MM.1S (cell line): ENCODE measurements around the gene FAM118A.
"Not testable (repeated sequence)": the region's sequence is repeated elsewhere in the genome, so short reads cannot be mapped to it uniquely, and the experiment has no call there.

Experiments used
- DNase-seq: peaks from one replicate; pipeline ENCODE4 v3.0.0-alpha.2; 2015
- H2AFZ ChIP-seq: fragments of 300-600 bp; sonication (generic); 2 replicates; pipeline ENCODE4 v1.6.0; 2016; ENCODE audit warnings: antibody characterized with exemption, low read length
- H3F3A ChIP-seq: fragments of 300-600 bp; sonication (generic); 2 replicates; pipeline ENCODE4 v1.6.1; 2016; ENCODE audit warnings: mild to moderate bottlenecking, antibody characterized with exemption, low read length, moderate library complexity, mixed read lengths; ENCODE audit not compliant: insufficient read depth
- H3K27ac ChIP-seq: fragments of 300-600 bp; sonication (generic); 2 replicates; pipeline ENCODE4 v1.5.1; 2016; ENCODE audit warnings: mild to moderate bottlenecking, low read length
- H3K27me3 ChIP-seq: fragments of 300-600 bp; sonication (generic); replicated peaks from 2 replicates; pipeline ENCODE4 v1.6.0; 2016; ENCODE audit warnings: low read length; ENCODE audit not compliant: insufficient read depth
- H3K36me3 ChIP-seq: fragments of 300-600 bp; sonication (generic); replicated peaks from 2 replicates; pipeline ENCODE4 v1.6.1; 2016; ENCODE audit warnings: mild to moderate bottlenecking, low read length, mixed read lengths; ENCODE audit not compliant: insufficient read depth
- H3K4me1 ChIP-seq: fragments of 300-600 bp; sonication (generic); 2 replicates; pipeline ENCODE4 v1.6.1; 2016; ENCODE audit warnings: low read length, mixed read lengths
- H3K4me2 ChIP-seq: fragments of 300-600 bp; sonication (generic); 2 replicates; pipeline ENCODE4 v1.6.0; 2016; ENCODE audit warnings: low read depth, low read length
- H3K4me3 ChIP-seq: fragments of 300-600 bp; sonication (generic); 2 replicates; pipeline ENCODE4 v1.5.1; 2016; ENCODE audit warnings: low read length, mixed read lengths
- H3K79me2 ChIP-seq: fragments of 300-600 bp; sonication (generic); 2 replicates; pipeline ENCODE4 v1.6.1; 2016; ENCODE audit warnings: mixed run types, low read length, mixed read lengths
- H3K9ac ChIP-seq: fragments of 300-600 bp; sonication (generic); 2 replicates; pipeline ENCODE4 v1.6.1; 2016; ENCODE audit warnings: low read length, mixed read lengths
- H3K9me2 ChIP-seq: fragments of 300-600 bp; sonication (generic); replicated peaks from 2 replicates; pipeline ENCODE4 v1.6.1; 2016; ENCODE audit warnings: mild to moderate bottlenecking, low read length, mixed read lengths; ENCODE audit not compliant: insufficient read depth
- H3K9me3 ChIP-seq: fragments of 300-600 bp; sonication (generic); replicated peaks from 2 replicates; pipeline ENCODE4 v1.6.1; 2016; ENCODE audit warnings: mild to moderate bottlenecking, low read length, mixed read lengths; ENCODE audit not compliant: insufficient read depth
- H4K20me1 ChIP-seq: fragments of 300-600 bp; sonication (generic); 2 replicates; pipeline ENCODE4 v1.6.1; 2016; ENCODE audit warnings: mild to moderate bottlenecking, low read length, moderate library complexity, mixed read lengths; ENCODE audit not compliant: insufficient read depth
- CTCF ChIP-seq: fragments of 300-600 bp; sonication (generic); IDR thresholded peaks from 2 replicates; pipeline ENCODE4 v1.5.1; 2016; ENCODE audit warnings: antibody characterized with exemption, low read length, mixed read lengths
- EZH2 ChIP-seq: fragments of 300-600 bp; sonication (generic); optimal IDR thresholded peaks from 2 replicates; pipeline ENCODE3; 2017; ENCODE audit warnings: low read depth, mild to moderate bottlenecking, antibody characterized with exemption, low read length, mixed read lengths
- EZH2phosphoT487 ChIP-seq: fragments of 300-600 bp; sonication (generic); IDR thresholded peaks from 2 replicates; pipeline ENCODE4 v1.6.1; 2018; ENCODE audit warnings: antibody characterized with exemption, low read length

The FAM118A gene

GRCh38 chr22:45323695-45324094 is 14.0 kb downstream of the FAM118A start:
- H3K9ac ChIP-seq, result no peak overlapping the region
- H3K9me3 ChIP-seq, result no peaks in the 10 kb centered on the region
- no peak overlapping the region for H3K4me2 ChIP-seq
- no peak for DNase-seq
- no peak overlapping the region for H2AFZ ChIP-seq
- no peaks in the 10 kb centered on the region for H3F3A ChIP-seq
- H3K4me3 ChIP-seq, result no peak overlapping the region
- no peaks in the 10 kb centered on the region for H3K27me3 ChIP-seq
- H3K79me2 ChIP-seq, result peaks cover 24% of the 10 kb centered on the region
- no peaks in the 10 kb centered on the region for H3K36me3 ChIP-seq
- no peak overlapping the region for H3K27ac ChIP-seq
- H4K20me1 ChIP-seq, result no peaks in the 10 kb centered on the region
- H3K9me2 ChIP-seq, result no peaks in the 10 kb centered on the region
- TF ChIP-seq EZH2 (no peak), EZH2phosphoT487 (no peak), CTCF (no peak)
- no peaks in the 10 kb centered on the region for H3K4me1 ChIP-seq

- Histone ChIP-seq H3K4me3 (no peak overlapping the region), H3F3A (no peaks in the 10 kb centered on the region), H3K9me2 (no peaks in the 10 kb centered on the region), H3K79me2 (peaks cover 18% of the 10 kb centered on the region), H3K9me3 (no peaks in the 10 kb centered on the region), H3K36me3 (no peaks in the 10 kb centered on the region), H3K27me3 (no peaks in the 10 kb centered on the region), H3K27ac (no peak overlapping the region), H3K4me1 (no peaks in the 10 kb centered on the region), H2AFZ (no peak overlapping the region), H3K4me2 (no peak overlapping the region), H4K20me1 (no peaks in the 10 kb centered on the region), H3K9ac (no peak overlapping the region)
- no peak for TF ChIP-seq EZH2
- TF ChIP-seq EZH2phosphoT487, result no peak
- no peak for TF ChIP-seq CTCF
- DNase-seq, result no peak
Observed at GRCh38 chr22:45324311-45324711, 14.6 kb downstream of the FAM118A start.

- not testable (repeated sequence) for H3K9me3 ChIP-seq, H3K79me2 ChIP-seq, H4K20me1 ChIP-seq, H3K4me2 ChIP-seq, H3K9ac ChIP-seq, H3K9me2 ChIP-seq, H2AFZ ChIP-seq, H3K36me3 ChIP-seq, H3K27ac ChIP-seq, H3K4me1 ChIP-seq, H3F3A ChIP-seq, DNase-seq, H3K4me3 ChIP-seq, H3K27me3 ChIP-seq
Observed at GRCh38 chr22:45328261-45328660, 18.5 kb downstream of the FAM118A start.

GRCh38 chr22:45328822-45329529 is 19.2 kb downstream of the FAM118A start:
- no peak overlapping the region for H2AFZ ChIP-seq
- no peaks in the 10 kb centered on the region for H3F3A ChIP-seq
- no peaks in the 10 kb centered on the region for H3K4me1 ChIP-seq
- H3K36me3 ChIP-seq, result peaks cover 1% of the 10 kb centered on the region; the same call in 1 of the 2 replicates
- no peak overlapping the region for H3K4me3 ChIP-seq
- H3K79me2 ChIP-seq, result no peaks in the 10 kb centered on the region
- H3K9me3 ChIP-seq, result no peaks in the 10 kb centered on the region
- DNase-seq, result no peak
- no peak overlapping the region for H3K27ac ChIP-seq
- H4K20me1 ChIP-seq, result no peaks in the 10 kb centered on the region
- no peak for TF ChIP-seq EZH2phosphoT487
- TF ChIP-seq EZH2, result no peak
- no peak for TF ChIP-seq CTCF
- H3K27me3 ChIP-seq, result no peaks in the 10 kb centered on the region
- no peak overlapping the region for H3K9ac ChIP-seq
- H3K4me2 ChIP-seq, result no peak overlapping the region
- no peaks in the 10 kb centered on the region for H3K9me2 ChIP-seq
